A549 treated with ZK216348 at 1 μM for 4 hours (cell line): ENCODE results near the gene AKAP14. TPM values are rescaled to one million over a fixed set of nuclear protein-coding genes. Genes with fewer than 3 reads are reported as not detected.

Source experiments
- total RNA-seq: library from RNA; stranded (reverse); fragments of 200-300 nt; extraction: Qiagen RNA extraction; gene quantifications from 5 replicates; pipeline ENCODE4 v1.2.3, GENCODE V29; 2022; ENCODE audit warnings: low read depth

AKAP14 gene
- total RNA-seq, result not detected in 5 replicates

DNA sequence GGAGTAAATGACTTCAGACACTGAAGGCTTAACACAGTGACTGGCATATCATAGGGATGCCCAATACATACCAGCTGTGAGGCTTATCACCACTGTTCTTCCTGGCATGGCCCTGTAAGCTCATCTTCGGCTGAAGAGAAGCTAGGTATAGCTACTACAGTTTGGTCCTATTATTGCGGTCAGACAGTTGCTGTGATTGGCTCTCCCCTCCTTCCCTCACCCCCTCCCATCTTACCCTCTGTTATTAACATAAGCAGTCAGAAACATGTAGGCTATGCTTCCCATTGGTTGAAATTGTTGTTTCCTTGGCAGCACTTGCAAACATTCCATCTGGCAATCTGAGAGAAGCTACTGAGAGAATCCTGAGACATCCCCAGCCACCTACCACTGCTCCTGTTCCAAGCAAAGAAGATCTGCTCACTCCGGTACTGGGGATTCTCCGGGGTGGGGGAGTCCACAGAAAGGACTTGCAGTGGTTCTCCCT is at the start of gene AKAP14:
TSS of gene AKAP14 (plus strand) at position 51 of the 484 bp plus-strand sequence. CDS start 7,331 bp downstream, outside the sequence.

DNA sequence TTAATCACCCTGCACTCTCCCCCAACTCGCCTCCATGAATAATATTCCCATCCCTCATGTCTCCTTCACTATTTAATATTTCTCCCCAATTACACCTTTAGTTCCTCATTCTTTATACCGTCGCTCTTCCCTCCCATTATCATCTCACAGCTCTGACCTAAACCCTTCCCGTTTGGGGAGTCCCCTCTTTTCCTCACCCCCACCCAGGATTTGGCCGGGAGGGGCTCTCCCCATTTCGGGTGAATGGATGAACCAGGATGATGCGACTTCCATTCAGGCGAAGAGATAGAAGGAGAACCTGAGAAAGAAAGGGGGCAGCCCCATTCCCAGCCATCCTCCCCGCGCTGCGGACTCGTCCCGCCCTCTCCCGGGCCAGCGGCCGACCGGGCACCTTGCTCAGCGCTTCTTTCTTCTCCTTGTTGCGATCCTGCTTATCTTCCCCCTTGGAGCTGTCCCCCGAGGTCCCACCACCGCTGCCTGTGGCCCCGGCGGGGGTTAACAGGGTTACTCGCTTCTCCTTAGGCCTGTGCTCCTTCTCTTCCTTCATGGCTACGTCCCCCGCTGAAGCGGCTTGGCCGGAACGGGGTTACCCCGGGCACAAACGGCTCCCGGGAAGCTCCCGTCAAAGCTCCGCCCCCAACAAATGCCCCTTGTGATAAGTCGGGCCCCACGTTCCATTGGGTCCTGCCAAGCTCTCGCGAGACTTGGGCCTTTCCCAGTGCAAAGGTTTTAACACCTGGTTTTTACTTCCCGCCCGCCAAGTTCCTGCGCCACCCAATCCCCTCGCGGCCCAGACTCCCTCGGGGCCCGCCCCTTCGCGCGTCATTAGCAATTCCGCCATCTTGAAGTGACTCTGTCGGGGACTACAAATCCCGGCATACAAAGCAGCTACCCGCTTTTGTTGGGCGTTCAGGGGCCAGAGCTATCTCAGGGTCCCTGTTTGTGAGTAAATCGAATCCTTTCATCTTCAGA is 43.0 kb upstream of the AKAP14 start, which contains the start of gene UPF3B:
TSS of gene UPF3B (minus strand) at position 582 of the 972 bp plus-strand sequence. CDS start at position 547, 35 bp downstream.

GRCh38 chrX:119871599-119872395 is 23.9 kb upstream of the AKAP14 start, which contains the start of the genes NDUFA1 and RNF113A:
Gene NDUFA1, plus strand, starts transcription at chrX:119871832. Its CDS starts 80 bp downstream, at chrX:119871912.
Gene RNF113A, minus strand, starts transcription at chrX:119871733. Its CDS starts 120 bp downstream, at chrX:119871613.

GRCh38 chrX:119943185-119943988 is 47.7 kb downstream of the AKAP14 start, which contains the start of gene NKAP:
Gene NKAP, minus strand, starts transcription at chrX:119943751. Its CDS starts 146 bp downstream, at chrX:119943605.

Other genes with a start within 250 kb of the AKAP14 start
- 10.3 to 11.7 TPM (median 11.5 TPM) in 5 replicates for gene SEPTIN6, start 202.7 kb upstream of the AKAP14 start, total RNA-seq
- gene SOWAHD, start 137.3 kb upstream of the AKAP14 start, total RNA-seq, result 0.29 TPM in 1 of 5 replicates, not detected in the others
- gene RPL39, start 104.3 kb upstream of the AKAP14 start, total RNA-seq, result 3,268 to 6,888 TPM (median 3,499 TPM) in 5 replicates
- 17.9 to 30.4 TPM (median 18.7 TPM) in 5 replicates for gene UPF3B, start 42.9 kb upstream of the AKAP14 start, total RNA-seq
- gene RNF113A, start 24.2 kb upstream of the AKAP14 start, total RNA-seq, result 28.7 to 34.0 TPM (median 30.2 TPM) in 5 replicates
- gene NDUFA1, start 24.1 kb upstream of the AKAP14 start, total RNA-seq, result 228 to 396 TPM (median 256 TPM) in 5 replicates
- 7.3 to 14.4 TPM (median 7.9 TPM) in 5 replicates for gene NKAP, start 47.9 kb downstream of the AKAP14 start, total RNA-seq
- gene RHOXF2B, start 181.8 kb downstream of the AKAP14 start, total RNA-seq, result not detected in 5 replicates
- gene RHOXF1, start 220.0 kb downstream of the AKAP14 start, total RNA-seq, result not detected in 5 replicates